SIG-M5 treated with dmso at 0.1 percent for 504 hours (cell line): ENCODE results near the gene H2BK1.

ENCODE experiments used
- DNase-seq: peaks from one replicate; lab custom pipeline; 2025; ENCODE audit not compliant: unreplicated experiment; lab: John Stamatoyannopoulos, UW

The H2BK1 gene

GRCh38 chr7:151245360-151246101 lies 35.2 kb upstream of the H2BK1 start:
- peak; percentile 3 for DNase-seq

- DNase-seq = no peak
These were observed 34.6 kb upstream of the H2BK1 start for GRCh38 chr7:151244841-151245346.

GRCh38 chr7:151244196-151244840 lies 34.0 kb upstream of the H2BK1 start:
- peak; percentile 54 for DNase-seq

GRCh38 chr7:151243408-151244195 lies 33.3 kb upstream of the H2BK1 start:
- no peak for DNase-seq

GRCh38 chr7:151243045-151243349 lies 32.7 kb upstream of the H2BK1 start:
- DNase-seq = no peak

- no peak for DNase-seq
These were observed 32.1 kb upstream of the H2BK1 start for GRCh38 chr7:151242159-151243044.

- DNase-seq = no peak
These were observed 31.4 kb upstream of the H2BK1 start for GRCh38 chr7:151241755-151242096.

- no peak for DNase-seq
These were observed 30.9 kb upstream of the H2BK1 start for GRCh38 chr7:151240942-151241754.

- DNase-seq = no peak
These were observed 30.2 kb upstream of the H2BK1 start for GRCh38 chr7:151240536-151240935.

GRCh38 chr7:151239837-151240459 lies 29.7 kb upstream of the H2BK1 start:
- DNase-seq = no peak

- no peak for DNase-seq
These were observed 28.9 kb upstream of the H2BK1 start for GRCh38 chr7:151238924-151239836.

- no peak for DNase-seq
These were observed 28.0 kb upstream of the H2BK1 start for GRCh38 chr7:151238190-151238810.

GRCh38 chr7:151237244-151238189 lies 27.2 kb upstream of the H2BK1 start:
- DNase-seq = no peak

- DNase-seq = no peak
These were observed 26.1 kb upstream of the H2BK1 start for GRCh38 chr7:151236406-151236805.

- DNase-seq = no peak
These were observed 25.0 kb upstream of the H2BK1 start for GRCh38 chr7:151235091-151235787.

GRCh38 chr7:151233804-151234203 lies 23.5 kb upstream of the H2BK1 start:
- no peak for DNase-seq
